Activated T-cell treated with anti-CD3 and anti-CD28 coated beads, Interleukin-2, amount 50 U/mL, for 72 hours (primary cell): ENCODE results near the gene ROCK1. TPM values are rescaled to one million over a fixed set of nuclear protein-coding genes. Genes with fewer than 3 reads are reported as not detected.
A peak's percentile ranks its signal among the peaks of the same experiment; 100 is the strongest.
"Not testable (repeated sequence)": the region's sequence is repeated elsewhere in the genome, so short reads cannot be mapped to it uniquely, and the experiment has no call there.

Experiments
- ATAC-seq, 2 donors: fragments of 150-1000 bp; cut with Tn5 transposase; replicated peaks in 1 of 2; 2 replicates each; pipeline ENCODE4 v1.10.0; 2021; ENCODE audit warnings: moderate library complexity in 2 of 2, mild to moderate bottlenecking in 1 of 2
- DNase-seq, 2 donors: peaks; one replicate each; pipeline ENCODE4 v3.0.0; 2021 to 2022; ENCODE audit warnings: mixed read lengths in 1 of 2
- H3K27ac Mint-ChIP-seq: one replicate; pipeline ENCODE4 v1.8.0; 2022; ENCODE audit warnings: mild to moderate bottlenecking, moderate library complexity, mixed read lengths
- H3K27me3 Mint-ChIP-seq: one replicate; pipeline ENCODE4 v1.8.0; 2022; ENCODE audit warnings: low read depth, mixed read lengths
- H3K36me3 Mint-ChIP-seq, 2 donors: one replicate each; pipeline ENCODE4 v1.8.0; 2022; ENCODE audit warnings: mixed read lengths in 2 of 2, mild to moderate bottlenecking in 1 of 2; ENCODE audit not compliant: insufficient read depth in 2 of 2
- H3K4me1 Mint-ChIP-seq: one replicate; pipeline ENCODE4 v1.8.0; 2022; ENCODE audit warnings: low read depth, mixed read lengths
- H3K4me3 Mint-ChIP-seq, 2 donors: one replicate each; pipeline ENCODE4 v1.8.0; 2022; ENCODE audit warnings: mild to moderate bottlenecking in 2 of 2, mixed read lengths in 2 of 2, moderate library complexity in 2 of 2
- H3K9me3 Mint-ChIP-seq, 2 donors: one replicate each; pipeline ENCODE4 v1.8.0; 2022; ENCODE audit warnings: mixed read lengths in 2 of 2
- total RNA-seq, 2 donors: library from RNA; stranded (reverse); gene quantifications; one replicate each; pipeline ENCODE4 v1.2.3, GENCODE V29; 2022

The ROCK1 gene
- total RNA-seq, 2 donors from 2014 or later: 62.5 to 67.5 TPM

DNA sequence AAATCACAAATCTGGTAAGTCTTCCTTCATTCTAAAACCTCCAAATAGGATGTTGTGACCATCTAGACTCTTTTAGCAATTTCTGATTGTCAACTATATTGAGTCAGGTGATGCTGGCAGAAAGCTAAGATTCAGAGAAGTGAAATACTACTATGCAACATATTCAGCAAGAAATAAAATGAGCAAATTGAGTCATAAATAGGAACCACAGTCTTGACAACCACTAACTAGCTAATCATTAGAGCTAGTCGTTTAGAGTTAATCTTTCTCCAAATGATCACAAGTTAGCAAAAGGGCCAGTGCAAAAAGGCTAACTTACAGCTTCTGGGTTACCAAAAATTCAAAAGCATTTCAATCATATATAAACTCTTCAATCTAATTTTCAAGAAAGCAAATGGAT is 54.5 kb downstream of the ROCK1 start:
- no peaks in the 10 kb centered on the region for H3K4me1 Mint-ChIP-seq
- peaks cover 0 to 2% of the 10 kb centered on the region in 2 donors for H3K36me3 Mint-ChIP-seq
- H3K27me3 Mint-ChIP-seq: no peaks in the 10 kb centered on the region
- no peak overlapping the region for H3K27ac Mint-ChIP-seq
- ATAC-seq (no peak), DNase-seq (no peak)
- H3K9me3 Mint-ChIP-seq: no peaks in the 10 kb centered on the region
- H3K4me3 Mint-ChIP-seq: no peak overlapping the region

DNA sequence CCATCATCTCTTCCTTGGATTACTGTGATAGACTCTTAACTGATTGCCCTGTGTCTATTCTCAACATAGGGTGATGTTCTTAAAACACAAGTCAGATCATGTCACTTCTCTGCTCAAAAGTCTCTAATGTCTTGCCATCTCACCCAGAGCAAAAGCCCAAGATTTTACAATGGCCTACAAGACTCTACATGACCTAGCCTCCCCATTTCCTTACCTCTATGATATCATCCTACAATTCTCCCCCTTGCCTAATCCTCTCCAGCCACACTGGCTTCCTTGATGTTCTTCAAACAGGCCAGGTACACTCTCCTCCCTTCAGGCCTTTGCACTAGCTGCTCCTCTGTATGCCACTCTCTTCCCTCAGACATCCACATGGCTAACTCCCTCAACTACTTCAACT is 55.1 kb downstream of the ROCK1 start:
- no peak for DNase-seq
- H3K27ac Mint-ChIP-seq: no peak overlapping the region
- H3K27me3 Mint-ChIP-seq: no peaks in the 10 kb centered on the region
- H3K9me3 Mint-ChIP-seq: no peaks in the 10 kb centered on the region
- H3K36me3 Mint-ChIP-seq: no peaks in the 10 kb centered on the region
- no peak overlapping the region for H3K4me3 Mint-ChIP-seq
- peaks cover 2% of the 10 kb centered on the region for H3K4me1 Mint-ChIP-seq
- ATAC-seq: no peak

DNA sequence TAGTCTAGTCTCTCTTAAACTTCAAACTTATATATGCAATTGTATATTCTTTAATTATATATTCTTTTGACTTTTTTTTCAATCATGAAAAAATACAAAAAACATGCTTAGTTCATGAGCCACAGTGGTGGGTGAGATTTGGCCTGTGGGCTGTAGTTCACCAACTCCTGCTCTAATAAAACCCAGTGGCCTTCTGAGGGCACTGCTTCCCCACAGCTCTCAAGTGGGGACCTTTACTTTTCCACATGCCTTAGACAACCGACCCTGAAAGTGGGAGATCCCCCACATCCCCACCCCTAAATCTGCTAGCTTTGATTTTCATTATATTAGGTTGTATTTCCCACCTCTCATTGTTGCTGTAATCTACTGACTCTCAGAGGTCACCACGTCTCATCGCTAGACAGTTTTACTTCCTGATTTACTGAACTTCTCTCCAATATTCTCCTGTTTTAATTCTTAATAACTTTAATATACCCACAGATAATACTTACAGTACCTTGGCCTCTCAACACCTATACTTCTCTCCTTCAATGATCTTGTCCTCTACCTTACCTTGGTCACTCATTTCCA is 57.3 kb downstream of the ROCK1 start:
- H3K27me3 Mint-ChIP-seq: no peaks in the 10 kb centered on the region
- no peak for ATAC-seq
- H3K4me1 Mint-ChIP-seq: peaks cover 9% of the 10 kb centered on the region
- no peak overlapping the region for H3K4me3 Mint-ChIP-seq
- no peaks in the 10 kb centered on the region for H3K9me3 Mint-ChIP-seq
- H3K27ac Mint-ChIP-seq: no peak overlapping the region
- H3K36me3 Mint-ChIP-seq: no peaks in the 10 kb centered on the region
- DNase-seq: no peak

DNA sequence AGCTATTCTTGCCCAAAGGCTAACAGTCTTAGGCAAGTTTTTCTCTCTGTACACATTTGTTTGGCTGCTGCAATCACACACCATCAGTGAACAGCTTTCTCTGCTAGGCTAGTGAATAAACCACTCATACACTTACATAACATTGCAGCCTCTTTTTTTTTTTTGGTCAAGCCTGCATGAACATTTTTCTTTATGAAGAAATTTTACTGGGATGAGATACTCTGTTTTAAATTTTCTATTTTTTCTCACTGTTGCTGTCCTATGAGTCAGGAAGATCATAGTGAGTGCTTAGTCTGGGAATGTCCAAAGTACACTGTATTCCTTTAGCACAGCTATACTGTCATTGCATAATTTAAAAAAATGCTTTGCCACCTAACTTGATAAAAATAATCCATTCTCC is 58.5 kb downstream of the ROCK1 start:
- DNase-seq (no peak), ATAC-seq (no peak)
- Mint-ChIP-seq H3K27me3 (no peaks in the 10 kb centered on the region), H3K9me3 (no peaks in the 10 kb centered on the region), H3K4me3 (no peak overlapping the region), H3K27ac (no peak overlapping the region), H3K36me3 (peaks cover 0 to 2% of the 10 kb centered on the region in 2 donors), H3K4me1 (peaks cover 9% of the 10 kb centered on the region)

DNA sequence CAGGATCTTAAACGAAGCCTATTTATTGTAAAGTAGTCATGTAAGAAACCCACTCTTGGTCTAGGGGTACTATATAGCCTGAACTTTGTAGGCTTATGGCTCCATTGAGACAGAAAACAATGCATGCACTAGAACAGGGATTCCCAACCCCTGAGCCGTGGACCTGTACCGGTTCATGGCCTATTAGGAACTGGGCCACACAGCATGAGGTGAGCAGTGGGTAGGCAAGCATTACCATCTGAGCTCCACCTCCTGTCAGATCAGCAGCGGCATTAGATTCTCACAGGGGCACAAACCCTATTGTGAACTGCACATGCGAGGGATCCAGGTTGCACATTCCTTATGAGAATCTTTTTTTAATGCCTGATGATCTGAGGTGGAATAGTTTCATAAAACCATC is 59.2 kb downstream of the ROCK1 start:
- ATAC-seq (no peak), DNase-seq (no peak)
- Mint-ChIP-seq H3K4me3 (no peak overlapping the region), H3K36me3 (peaks cover 0 to 3% of the 10 kb centered on the region in 2 donors), H3K4me1 (peaks cover 9% of the 10 kb centered on the region), H3K27me3 (no peaks in the 10 kb centered on the region), H3K9me3 (no peaks in the 10 kb centered on the region), H3K27ac (no peak overlapping the region)

DNA sequence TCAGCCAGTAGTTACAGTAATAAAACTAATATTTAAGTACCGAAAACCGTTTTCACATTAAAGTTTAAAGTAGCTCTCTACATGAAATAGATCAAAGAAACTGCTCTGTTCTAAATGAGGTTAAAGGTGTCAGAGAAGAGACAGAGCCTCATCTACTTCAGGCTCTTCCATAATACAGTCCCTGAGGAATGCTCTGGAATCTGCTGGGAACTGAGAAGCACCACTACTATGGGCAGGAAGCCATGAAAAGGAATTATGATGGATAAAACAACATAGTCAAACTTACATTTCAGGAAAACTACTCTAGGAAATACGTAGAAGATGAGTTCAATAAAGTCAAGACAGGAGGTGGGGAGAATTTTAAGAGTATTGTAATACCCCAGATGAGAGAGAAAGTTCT is 60.0 kb downstream of the ROCK1 start:
- Mint-ChIP-seq H3K36me3 (peaks cover 0 to 7% of the 10 kb centered on the region in 2 donors), H3K4me1 (peaks cover 9% of the 10 kb centered on the region), H3K27ac (no peak overlapping the region)

DNA sequence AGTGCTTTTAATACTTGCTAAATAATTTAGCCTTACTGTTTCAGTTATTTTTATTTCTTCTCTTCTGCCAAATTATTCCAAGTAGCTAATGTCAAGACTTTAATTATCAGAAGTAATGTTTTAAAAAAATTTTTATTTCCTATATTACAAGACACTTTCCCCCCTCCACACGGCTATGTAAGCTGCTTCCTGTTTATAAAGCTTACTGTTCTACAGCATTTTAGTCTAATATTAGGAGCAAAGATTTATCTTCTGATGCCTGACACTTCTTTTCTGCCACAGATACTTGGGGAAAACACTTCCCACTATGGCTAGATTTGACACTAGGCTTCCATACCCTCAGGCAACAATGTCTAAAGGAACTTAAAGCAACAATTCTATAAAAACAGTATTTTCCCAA is 62.3 kb downstream of the ROCK1 start:
- DNase-seq (no peak), ATAC-seq (no peak)
- Mint-ChIP-seq H3K9me3 (no peaks in the 10 kb centered on the region), H3K36me3 (peaks cover 0 to 8% of the 10 kb centered on the region in 2 donors), H3K4me1 (peaks cover 9% of the 10 kb centered on the region), H3K27me3 (no peaks in the 10 kb centered on the region), H3K4me3 (no peak overlapping the region), H3K27ac (peak overlapping the region; percentile 73)

More for the DNA sequence above, 60.0 kb downstream of the ROCK1 start:
- DNase-seq (no peak), ATAC-seq (no peak)
- H3K9me3 Mint-ChIP-seq: no peaks in the 10 kb centered on the region
- no peak overlapping the region for H3K4me3 Mint-ChIP-seq
- no peaks in the 10 kb centered on the region for H3K27me3 Mint-ChIP-seq

DNA sequence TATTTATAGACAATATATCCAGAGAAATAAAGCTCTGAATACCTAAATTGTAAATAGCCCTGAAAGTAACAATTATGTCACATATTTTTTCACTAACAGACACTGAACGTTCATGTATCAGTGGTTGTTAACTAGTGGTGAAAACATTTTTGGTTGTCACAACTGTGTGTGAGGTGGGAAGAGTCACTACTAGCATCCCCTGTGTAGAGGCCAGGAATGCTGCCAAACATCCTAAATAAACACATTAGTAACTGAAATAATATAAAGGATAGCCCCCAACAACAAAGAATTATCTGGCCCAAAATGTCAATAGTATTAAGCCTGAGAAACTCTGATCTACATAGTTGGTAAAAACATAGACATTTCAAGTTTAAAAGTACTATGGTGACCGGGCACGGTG is 64.5 kb downstream of the ROCK1 start:
- no peaks in the 10 kb centered on the region for H3K27me3 Mint-ChIP-seq
- H3K4me1 Mint-ChIP-seq: peaks cover 9% of the 10 kb centered on the region
- H3K9me3 Mint-ChIP-seq: no peaks in the 10 kb centered on the region
- no peak overlapping the region for H3K4me3 Mint-ChIP-seq
- DNase-seq (no peak), ATAC-seq (no peak)
- H3K27ac Mint-ChIP-seq: no peak overlapping the region
- H3K36me3 Mint-ChIP-seq: peaks cover 0 to 11% of the 10 kb centered on the region in 2 donors

DNA sequence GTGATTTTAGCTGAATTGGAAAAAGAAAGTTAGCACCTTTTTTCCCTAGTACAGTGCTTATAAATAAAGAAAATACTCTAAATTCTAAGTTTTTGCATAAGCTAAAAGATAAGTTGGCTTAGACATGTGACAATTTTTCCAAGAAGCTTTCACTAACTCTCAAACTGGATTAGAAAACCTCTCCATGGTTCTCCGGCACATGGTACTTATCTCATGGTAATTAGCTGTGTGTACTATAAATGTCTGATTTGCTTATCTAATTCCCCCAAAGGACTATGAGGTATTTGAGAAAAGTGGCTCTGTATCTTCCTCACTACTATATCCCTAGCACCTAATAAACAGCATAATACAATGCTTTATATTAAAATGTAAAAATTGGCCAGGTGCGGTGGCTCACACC is 71.1 kb downstream of the ROCK1 start:
- Mint-ChIP-seq H3K4me1 (no peaks in the 10 kb centered on the region), H3K27me3 (no peaks in the 10 kb centered on the region), H3K9me3 (no peaks in the 10 kb centered on the region), H3K4me3 (no peak overlapping the region), H3K36me3 (peaks cover 2 to 7% of the 10 kb centered on the region in 2 donors), H3K27ac (no peak overlapping the region)
- no peak for DNase-seq
- no peak for ATAC-seq

DNA sequence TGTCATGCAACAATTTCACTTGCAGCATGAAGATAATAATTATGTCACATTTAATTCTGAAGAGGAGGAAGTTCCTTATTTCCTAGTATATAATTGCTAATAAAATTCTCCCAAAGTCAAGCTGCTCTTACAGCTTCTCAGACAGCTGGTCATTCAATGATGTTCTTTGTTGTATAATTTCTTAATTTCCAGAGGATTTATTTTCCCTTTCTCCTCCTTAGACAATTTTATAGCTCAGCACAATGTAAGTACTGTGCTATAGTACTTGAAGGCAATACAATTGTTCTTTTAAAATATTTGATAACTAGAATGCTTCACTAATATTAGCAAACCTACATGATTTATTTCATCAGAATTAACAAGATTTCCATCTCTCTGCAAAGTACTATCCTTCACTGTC is 73.4 kb downstream of the ROCK1 start:
- H3K4me1 Mint-ChIP-seq: no peaks in the 10 kb centered on the region
- ATAC-seq (no peak), DNase-seq (no peak)
- H3K4me3 Mint-ChIP-seq: no peak overlapping the region
- H3K27ac Mint-ChIP-seq: peak overlapping the region; percentile 73
- no peaks in the 10 kb centered on the region for H3K9me3 Mint-ChIP-seq
- no peaks in the 10 kb centered on the region for H3K27me3 Mint-ChIP-seq
- H3K36me3 Mint-ChIP-seq: peaks cover 8 to 15% of the 10 kb centered on the region in 2 donors

DNA sequence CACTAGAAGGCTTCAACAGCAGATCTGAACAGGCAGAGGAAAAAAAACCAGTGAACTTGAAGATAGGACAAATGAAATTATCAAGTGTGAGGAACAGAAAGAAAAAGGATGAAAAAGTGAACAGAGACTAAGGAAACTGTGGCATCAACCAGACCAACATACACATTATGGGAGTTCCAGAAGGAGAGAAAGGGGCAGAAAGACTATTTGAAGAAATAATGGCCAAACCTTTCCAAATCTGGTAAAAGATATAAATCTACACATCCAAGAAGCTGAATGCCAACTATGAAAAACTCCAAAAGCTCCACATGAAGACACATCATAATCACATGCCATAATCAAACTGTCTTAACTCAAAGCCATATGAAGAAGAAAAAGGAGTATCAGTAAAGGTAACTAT is 79.8 kb downstream of the ROCK1 start:
- H3K9me3 Mint-ChIP-seq: peaks cover 4 to 9% of the 10 kb centered on the region in 2 donors
- H3K36me3 Mint-ChIP-seq: peaks cover 15 to 32% of the 10 kb centered on the region in 2 donors
- H3K4me3 Mint-ChIP-seq: no peak overlapping the region
- ATAC-seq (no peak), DNase-seq (no peak)
- H3K27me3 Mint-ChIP-seq: no peaks in the 10 kb centered on the region
- no peaks in the 10 kb centered on the region for H3K4me1 Mint-ChIP-seq
- H3K27ac Mint-ChIP-seq: peak overlapping the region; percentile 1

DNA sequence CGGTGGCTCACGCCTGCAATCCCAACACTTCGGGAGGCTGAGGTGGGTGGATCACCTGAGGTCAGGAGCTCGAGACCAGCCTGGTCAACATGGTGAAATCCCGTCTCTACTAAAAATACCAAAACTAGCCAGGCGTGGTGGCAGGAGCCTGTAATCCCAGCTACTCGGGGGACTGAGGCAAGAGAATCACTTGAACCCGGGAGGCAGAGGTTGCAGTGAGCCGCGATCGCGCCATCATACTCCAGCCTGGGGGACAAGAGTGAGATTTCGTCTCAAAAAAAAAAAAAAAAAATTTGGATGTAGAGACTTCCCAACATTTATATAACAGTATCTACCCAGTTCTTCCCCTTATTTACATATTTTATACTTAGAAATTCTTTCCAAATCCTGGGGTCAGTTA is 93.4 kb downstream of the ROCK1 start:
- not testable (repeated sequence) for ATAC-seq, H3K9me3 Mint-ChIP-seq, H3K4me3 Mint-ChIP-seq, DNase-seq, H3K4me1 Mint-ChIP-seq, H3K27me3 Mint-ChIP-seq, H3K27ac Mint-ChIP-seq
- H3K36me3 Mint-ChIP-seq: peaks cover 15 to 33% of the 10 kb centered on the region in 2 donors

DNA sequence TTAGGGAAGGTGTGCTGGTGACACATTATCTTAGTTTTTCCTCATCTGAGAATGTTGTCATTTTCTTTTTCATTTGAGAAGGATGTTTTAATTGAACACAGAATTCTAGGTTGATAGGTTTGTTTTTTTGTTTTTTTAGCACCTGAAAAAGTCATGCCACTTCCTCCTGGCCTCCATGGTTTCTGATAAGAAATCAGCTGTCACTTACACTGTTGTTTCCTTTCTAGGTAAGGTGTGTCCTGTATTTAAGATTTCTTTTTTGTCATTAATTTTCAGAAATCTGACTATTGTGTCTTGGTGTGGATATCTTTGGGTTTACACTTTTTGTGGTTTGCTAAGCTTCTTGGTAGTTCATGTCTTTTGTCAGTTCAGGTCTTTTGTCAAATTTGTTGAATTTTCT is 99.3 kb downstream of the ROCK1 start:
- peak overlapping the region; percentile 89 for H3K27ac Mint-ChIP-seq

DNA sequence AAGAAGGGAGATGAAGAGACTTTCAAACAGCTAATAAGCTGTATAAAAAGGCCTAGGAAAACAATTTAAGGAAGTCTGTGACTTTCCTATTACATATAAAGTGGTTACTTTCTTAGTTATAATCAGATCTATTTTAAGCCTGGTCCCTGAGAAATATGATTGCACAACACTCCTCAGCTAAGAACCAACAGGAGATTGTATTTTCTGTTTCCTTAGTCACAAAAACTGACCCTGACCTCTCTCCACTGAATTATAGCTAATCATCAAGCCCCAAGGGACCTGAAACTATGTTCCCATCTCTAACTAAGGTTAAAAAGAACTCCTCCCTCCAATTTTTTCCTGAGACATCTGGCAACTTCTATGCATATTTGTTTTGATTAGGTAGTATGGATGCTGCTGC is 106.9 kb downstream of the ROCK1 start:
- DNase-seq (no peak), ATAC-seq (no peak)
- H3K4me1 Mint-ChIP-seq: no peaks in the 10 kb centered on the region
- H3K27me3 Mint-ChIP-seq: no peaks in the 10 kb centered on the region
- no peak overlapping the region for H3K4me3 Mint-ChIP-seq
- H3K36me3 Mint-ChIP-seq: peaks cover 7 to 11% of the 10 kb centered on the region in 2 donors
- no peaks in the 10 kb centered on the region for H3K9me3 Mint-ChIP-seq
- peak overlapping the region; percentile 32 for H3K27ac Mint-ChIP-seq

More for the DNA sequence above, 99.3 kb downstream of the ROCK1 start:
- DNase-seq: no peak
- H3K4me1 Mint-ChIP-seq: peaks cover 8% of the 10 kb centered on the region
- no peak for ATAC-seq
- no peak overlapping the region for H3K4me3 Mint-ChIP-seq
- H3K36me3 Mint-ChIP-seq: peaks cover 23 to 46% of the 10 kb centered on the region in 2 donors
- H3K27me3 Mint-ChIP-seq: no peaks in the 10 kb centered on the region
- H3K9me3 Mint-ChIP-seq: peaks cover 5% of the 10 kb centered on the region in 2 donors
